H1 (cell line): ENCODE measurements around the gene HDAC9. TPM values are rescaled to one million over a fixed set of nuclear protein-coding genes. Genes with fewer than 3 reads are reported as not detected.

ENCODE experiments used
- CTCF ChIA-PET: fragments of 300-600 bp; sonication (Branson Sonifier 250); formaldehyde crosslinking; loops from one replicate; lab custom pipeline; 2021; ENCODE audit not compliant: partially characterized antibody; lab: Charles Lee
- POLR2A ChIA-PET: fragments of 300-600 bp; sonication (Branson Sonifier 250); formaldehyde crosslinking; loops from one replicate; lab custom pipeline; 2021; ENCODE audit warnings: inconsistent platforms; ENCODE audit not compliant: partially characterized antibody; lab: Charles Lee
- DNase-seq, 2 experiments: peaks; one replicate each; pipeline versions ENCODE4 v3.0.0 to v3.0.0-alpha.2; 2010 to 2022; ENCODE audit warnings: low spot score in 2 of 2, low read depth in 1 of 2, mixed read lengths in 1 of 2
- FAIRE-seq: peaks from 2 replicates; lab custom pipeline; 2011; peaks lifted over from hg19 to GRCh38; lab: Jason Lieb, UNC
- H2AFZ ChIP-seq: 2 replicates; pipeline ENCODE4 v1.8.1; 2012; ENCODE audit warnings: low read length, inconsistent platforms
- H2AK5ac ChIP-seq: 2 replicates; pipeline ENCODE4 v1.6.1; 2013; ENCODE audit warnings: low read depth, low read length
- H2BK120ac ChIP-seq: replicated peaks from 2 replicates; pipeline ENCODE3; 2013; ENCODE audit warnings: low read depth, low read length, inconsistent platforms
- H2BK12ac ChIP-seq: 2 replicates; pipeline ENCODE4 v1.6.1; 2013; ENCODE audit warnings: low read depth, low read length
- H2BK15ac ChIP-seq: 2 replicates; pipeline ENCODE4 v1.6.1; 2013; ENCODE audit warnings: low read length
- H2BK20ac ChIP-seq: 2 replicates; pipeline ENCODE4 v1.6.1; 2013; ENCODE audit warnings: low read length
- H2BK5ac ChIP-seq: 2 replicates; pipeline ENCODE4 v1.6.1; 2013; ENCODE audit warnings: low read depth, low read length
- H3K14ac ChIP-seq: 2 replicates; pipeline ENCODE4 v1.6.1; 2013; ENCODE audit warnings: inconsistent platforms; ENCODE audit not compliant: insufficient read length
- H3K18ac ChIP-seq: 2 replicates; pipeline ENCODE4 v1.6.1; 2013; ENCODE audit warnings: low read length; ENCODE audit errors: extremely low read depth
- H3K23ac ChIP-seq: 2 replicates; pipeline ENCODE4 v1.6.1; 2013; ENCODE audit warnings: inconsistent platforms; ENCODE audit not compliant: insufficient read length
- H3K23me2 ChIP-seq: 2 replicates; pipeline ENCODE4 v1.6.1; 2013; ENCODE audit warnings: low read depth, low read length
- H3K27ac ChIP-seq: 2 replicates; pipeline ENCODE4 v1.6.1; 2011; ENCODE audit warnings: low read depth, low read length, inconsistent platforms
- H3K27me3 ChIP-seq, 4 experiments: replicated peaks in 1 of 4; 1 replicate in 1 of 4; 2 replicates in 3 of 4; pipeline versions ENCODE4 v1.6.1 to v1.8.1; 2011 to 2013; ENCODE audit warnings: low read length in 3 of 4, mild to moderate bottlenecking in 3 of 4, inconsistent platforms in 2 of 4, mixed read lengths in 2 of 4, moderate library complexity in 1 of 4; ENCODE audit not compliant: control insufficient read depth in 3 of 4, insufficient read depth in 3 of 4; ENCODE audit errors: extremely low read depth in 1 of 4
- H3K36me3 ChIP-seq, 4 experiments: 2 replicates each; pipeline versions ENCODE4 v1.6.1 to v1.8.1; 2011 to 2013; ENCODE audit warnings: mild to moderate bottlenecking in 4 of 4, low read length in 3 of 4, moderate library complexity in 2 of 4, control low read depth in 1 of 4, inconsistent platforms in 1 of 4; ENCODE audit not compliant: insufficient read depth in 4 of 4, control insufficient read depth in 2 of 4
- H3K4ac ChIP-seq: replicated peaks from 2 replicates; pipeline ENCODE3; 2013; ENCODE audit warnings: low read length, low read depth, mixed read lengths, inconsistent platforms; ENCODE audit not compliant: insufficient read length
- H3K4me1 ChIP-seq, 4 experiments: replicated peaks in 1 of 4; 1 replicate in 1 of 4; 2 replicates in 3 of 4; pipeline versions ENCODE4 v1.6.1 to v1.8.1; 2011 to 2013; ENCODE audit warnings: low read length in 3 of 4, inconsistent platforms in 2 of 4, mixed read lengths in 1 of 4; ENCODE audit not compliant: insufficient read depth in 4 of 4, control insufficient read depth in 3 of 4
- H3K4me2 ChIP-seq, 2 experiments: 2 replicates each; pipeline versions ENCODE4 v1.6.1 to v1.8.1; 2011 to 2013; ENCODE audit warnings: low read depth in 2 of 2, low read length in 2 of 2, control low read depth in 1 of 2, inconsistent platforms in 1 of 2, mild to moderate bottlenecking in 1 of 2; ENCODE audit not compliant: insufficient read depth in 1 of 2
- H3K4me3 ChIP-seq, 4 experiments: fragments of 200-600, 300-600 bp in 1 of 4; sonication (generic), shearing (Covaris generic), sonication (Bioruptor Twin) in 1 of 4; 2 replicates each; pipeline versions ENCODE4 v1.5.1 to v1.8.1; 2011 to 2016; ENCODE audit warnings: low read length in 4 of 4, low read depth in 3 of 4, control low read depth in 2 of 4, inconsistent platforms in 2 of 4, mild to moderate bottlenecking in 2 of 4, mixed read lengths in 1 of 4, moderate library complexity in 1 of 4; ENCODE audit not compliant: insufficient read depth in 2 of 4; ENCODE audit errors: extremely low read depth in 1 of 4
- H3K56ac ChIP-seq: replicated peaks from 2 replicates; pipeline ENCODE3; 2013; ENCODE audit warnings: low read depth, mild to moderate bottlenecking, mixed read lengths, low read length, inconsistent platforms; ENCODE audit not compliant: insufficient read length
- H3K79me1 ChIP-seq: 2 replicates; pipeline ENCODE4 v1.6.1; 2013; ENCODE audit warnings: low read depth, low read length, control low read depth
- H3K79me2 ChIP-seq, 2 experiments: 2 replicates each; pipeline versions ENCODE4 v1.6.1 to v1.8.1; 2012 to 2013; ENCODE audit warnings: low read length in 2 of 2, mild to moderate bottlenecking in 2 of 2, inconsistent platforms in 1 of 2; ENCODE audit not compliant: insufficient read depth in 2 of 2, control insufficient read depth in 1 of 2
- H3K9ac ChIP-seq, 4 experiments: replicated peaks in 1 of 4; 1 replicate in 1 of 4; 2 replicates in 3 of 4; pipeline versions ENCODE4 v1.6.1 to v1.8.1; 2011 to 2013; ENCODE audit warnings: low read depth in 3 of 4, low read length in 3 of 4, control low read depth in 2 of 4, mild to moderate bottlenecking in 2 of 4, moderate library complexity in 2 of 4, inconsistent platforms in 1 of 4; ENCODE audit errors: extremely low read depth in 1 of 4
- H3K9me3 ChIP-seq, 2 experiments: 2 replicates each; pipeline versions ENCODE4 v1.6.1 to v1.8.1; 2012 to 2013; ENCODE audit warnings: mild to moderate bottlenecking in 2 of 2, moderate library complexity in 2 of 2, control low read depth in 1 of 2, inconsistent platforms in 1 of 2, low read depth in 1 of 2, low read length in 1 of 2, mixed read lengths in 1 of 2; ENCODE audit not compliant: insufficient read depth in 2 of 2
- H4K20me1 ChIP-seq, 2 experiments: replicated peaks in 1 of 2; 2 replicates each; pipeline versions ENCODE3 to v1.8.1; 2011 to 2013; ENCODE audit warnings: inconsistent platforms in 2 of 2, low read length in 2 of 2, mild to moderate bottlenecking in 1 of 2; ENCODE audit not compliant: insufficient read depth in 2 of 2, control insufficient read depth in 1 of 2
- H4K5ac ChIP-seq: 2 replicates; pipeline ENCODE4 v1.6.1; 2013; ENCODE audit warnings: low read length, low read depth, mixed read lengths, inconsistent platforms; ENCODE audit not compliant: insufficient read length
- H4K8ac ChIP-seq: 2 replicates; pipeline ENCODE4 v1.8.0; 2013; ENCODE audit warnings: mild to moderate bottlenecking, moderate library complexity, low read length, inconsistent platforms; ENCODE audit not compliant: insufficient read depth; ENCODE audit errors: extremely low read depth
- H4K91ac ChIP-seq: replicated peaks from 2 replicates; pipeline ENCODE3; 2013; ENCODE audit warnings: low read length, mixed read lengths, inconsistent platforms; ENCODE audit not compliant: insufficient read length
- CBX5 ChIP-seq: fragments of 300-800, 300-1000 bp; sonication (generic); IDR thresholded peaks from 2 replicates; pipeline ENCODE4 v1.7.1; 2016; ENCODE audit warnings: antibody characterized with exemption, low read length, low read depth
- CEBPB ChIP-seq: IDR thresholded peaks from 2 replicates; pipeline ENCODE4 v1.6.1; 2012; ENCODE audit warnings: low read depth, low read length
- HDAC2 ChIP-seq, 2 experiments: fragments of 300-600 bp in 1 of 2; sonication (generic) in 1 of 2; IDR thresholded peaks; 2 replicates each; pipeline ENCODE4 v1.6.1; 2011 to 2012; ENCODE audit warnings: low read depth in 2 of 2, low read length in 2 of 2, mild to moderate bottlenecking in 2 of 2, moderate library complexity in 2 of 2, borderline replicate concordance in 1 of 2, inconsistent platforms in 1 of 2
- KDM5A ChIP-seq: fragments of 200-600 bp; IDR thresholded peaks from 2 replicates; pipeline ENCODE4 v1.7.1; 2012; ENCODE audit warnings: mild to moderate bottlenecking, low read length, inconsistent platforms, mixed read lengths
- NANOG ChIP-seq: IDR thresholded peaks from 2 replicates; pipeline ENCODE4 v1.6.1; 2011; ENCODE audit warnings: low read length, low read depth, mild to moderate bottlenecking, inconsistent platforms; ENCODE audit not compliant: insufficient read depth, poor library complexity, severe bottlenecking
- TAF1 ChIP-seq: IDR thresholded peaks from 2 replicates; pipeline ENCODE4 v1.6.1; 2011; ENCODE audit warnings: mild to moderate bottlenecking, low read depth, low read length
- ZNF274 ChIP-seq: IDR thresholded peaks from 2 replicates; pipeline ENCODE4 v1.7.0; 2012; ENCODE audit warnings: low read length, borderline replicate concordance; ENCODE audit errors: extremely low read depth
- WGBS, 2 experiments: shearing (Covaris generic) in 1 of 2; methylation state at CpG; one replicate each; pipeline versions ENCODE4 v1.1.6 to v1.1.7; 2013 to 2015; ENCODE audit warnings: low lambda C conversion rate in 2 of 2, mixed read lengths in 2 of 2, inconsistent platforms in 1 of 2, low coverage in 1 of 2, missing lambda C conversion rate in 1 of 2; ENCODE audit not compliant: insufficient replicate concordance in 2 of 2, insufficient coverage in 1 of 2, insufficient read length in 1 of 2; ENCODE audit errors: extremely low coverage in 1 of 2, missing lambda C conversion rate in 1 of 2; 5-methylcytosine and 5-hydroxymethylcytosine counted together
- polyA plus RNA-seq, 7 experiments: library from polyadenylated mRNA; depleted of rRNA in 3 of 7; stranded (reverse) in 5 of 7; unstranded in 2 of 7; fragments of >200 nt in 5 of 7; fragments of 200-250 nt in 2 of 7; gene quantifications; 1 replicate in 5 of 7; 2 replicates in 1 of 7; 4 replicates in 1 of 7; pipeline versions ENCODE4 v1.2.1 to v1.2.3, GENCODE V29; 2011 to 2013; ENCODE audit warnings: missing spikeins in 2 of 7, mixed read lengths in 2 of 7
- total RNA-seq: library from RNA; stranded (reverse); fragmentation: NEBNext Ultra II Directional; extraction: Animal tissue kit (Norgen Biotek cat#: 25700); gene quantifications from 2 replicates; pipeline ENCODE4 v1.2.1, GENCODE V29; 2021

Gene HDAC9
- total and polyA plus RNA-seq, 2 of the 8 experiments (the other 6 are each of a cell fraction or from before 2014, with no cell fraction given): 9.5 to 13.1 TPM

- Histone ChIP-seq H2BK12ac (no peak overlapping the region), H3K79me1 (no peaks in the 10 kb centered on the region), H4K5ac (no peak overlapping the region), H3K18ac (no peak overlapping the region), H3K56ac (no peak overlapping the region), H3K36me3 (no peaks in the 10 kb centered on the region), H3K9me3 (no peaks in the 10 kb centered on the region), H2AK5ac (no peak overlapping the region), H3K23ac (no peak overlapping the region), H3K4me1 (no peaks in the 10 kb centered on the region), H2AFZ (no peak overlapping the region), H2BK15ac (no peak overlapping the region), H4K8ac (no peak overlapping the region), H3K4me3 (no peak overlapping the region), H2BK120ac (no peak overlapping the region), H4K20me1 (no peaks in the 10 kb centered on the region), H3K27ac (no peak overlapping the region), H3K4ac (no peak overlapping the region), H3K79me2 (no peaks in the 10 kb centered on the region), H3K4me2 (no peak overlapping the region), H3K9ac (no peak overlapping the region), H2BK5ac (no peak overlapping the region), H3K27me3 (no peaks in the 10 kb centered on the region), H3K23me2 (no peaks in the 10 kb centered on the region; the same call in 1 of the 2 replicates), H3K14ac (no peak overlapping the region), H2BK20ac (no peak overlapping the region), H4K91ac (no peak overlapping the region)
- 91% methylated on average over 7 of the region's 7 CpGs; no CpG with 5 or more reads in 1 of the 2 experiments for WGBS, 2 experiments
- CTCF ChIA-PET: interaction anchor here (0.9 to 3.8 kb wide), 8 partner anchors 7 to 407 kb away, joined by 3 to 33 read pairs (median 6); no protein-coding TSS in a partner anchor
- POLR2A ChIA-PET: no interaction called here
- no peak for FAIRE-seq
- DNase-seq: no peak
- TF ChIP-seq TAF1: no peak
- TF ChIP-seq KDM5A: no peak
- no peak for TF ChIP-seq CBX5
- no peak for TF ChIP-seq NANOG
- TF ChIP-seq HDAC2 (IDR thresholded peaks at IDR 0.05; ENCODE audit: borderline replicate concordance in 1 of 2, low read depth in 2 of 2, low read length in 2 of 2): no peak
- TF ChIP-seq CEBPB: no peak
- no peak for TF ChIP-seq ZNF274
Measured at GRCh38 chr7:18663321-18663720, 167.8 kb downstream of the HDAC9 start.
